ENCODE data around the gene CORT. TPM values are rescaled to one million over a fixed set of nuclear protein-coding genes. Genes with fewer than 3 reads are reported as not detected.
"Not testable (repeated sequence)": the region's sequence is repeated elsewhere in the genome, so short reads cannot be mapped to it uniquely, and the experiment has no call there.

CORT gene
- polyA plus RNA-seq, 1 donor from 2014 or later = 0.81 TPM

- no peak overlapping the region for H3K9ac ChIP-seq (ENCODE audit: low read length)
- no peaks in the 10 kb centered on the region for H3K27me3 ChIP-seq (ENCODE audit: insufficient read depth, low read depth, low read length)
- no peak overlapping the region for H3K4me3 ChIP-seq (ENCODE audit: low read length)
- no peaks in the 10 kb centered on the region for H3F3A ChIP-seq (ENCODE audit: insufficient read depth, low read length, poor library complexity, severe bottlenecking)
- H3K79me2 ChIP-seq (replicated peaks; ENCODE audit: insufficient read depth, low read length) = no peaks in the 10 kb centered on the region
- H3K9me2 ChIP-seq (ENCODE audit: insufficient read depth, low read length) = no peaks in the 10 kb centered on the region
- H3K9me3 ChIP-seq (ENCODE audit: low read length) = no peaks in the 10 kb centered on the region
- H3K36me3 ChIP-seq (ENCODE audit: insufficient read depth, low read length) = no peaks in the 10 kb centered on the region
- no peak overlapping the region for H3K27ac ChIP-seq (ENCODE audit: low read length)
- H3K4me2 ChIP-seq (ENCODE audit: low read length) = no peak overlapping the region
- TF ChIP-seq MXI1 (conservative IDR thresholded peaks at IDR 0.05; ENCODE audit: poor library complexity, severe bottlenecking) (no peak), POLR2AphosphoS5 (IDR thresholded peaks at IDR 0.05) (no peak), EP300 (conservative IDR thresholded peaks at IDR 0.05; ENCODE audit: poor library complexity, severe bottlenecking) (no peak), SMC3 (conservative IDR thresholded peaks at IDR 0.05; ENCODE audit: poor library complexity) (no peak), TAF1 (IDR thresholded peaks at IDR 0.05; ENCODE audit: low read depth) (no peak)
- H2AFZ ChIP-seq (ENCODE audit: low read depth, low read length) = no peak overlapping the region
- no peaks in the 10 kb centered on the region for H4K20me1 ChIP-seq (ENCODE audit: insufficient read depth)
Measured at GRCh38 chr1:10415211-10415930, 34.5 kb upstream of the CORT start.

DNA sequence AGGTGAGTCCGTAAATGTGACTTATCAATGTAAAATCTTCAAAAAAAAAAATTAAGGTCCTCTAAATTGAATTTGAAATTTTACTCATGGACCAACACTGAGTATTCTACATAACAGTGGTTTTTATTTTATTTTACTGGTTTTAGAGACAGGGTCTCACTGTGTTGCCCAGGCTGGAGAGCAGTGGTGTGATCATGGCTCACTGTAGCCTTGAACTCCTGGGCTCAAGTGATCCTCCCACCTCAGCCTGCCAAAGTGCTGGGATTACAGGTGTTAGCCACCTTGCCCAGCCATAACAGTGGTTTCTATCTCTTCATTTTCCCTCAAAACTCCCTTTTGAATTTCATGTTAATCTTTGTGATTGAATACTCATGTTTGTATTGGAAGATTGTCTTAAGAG lies 33.9 kb upstream of the CORT start:
- not testable (repeated sequence) for H3F3A ChIP-seq (ENCODE audit: insufficient read depth, low read length, poor library complexity, severe bottlenecking); H3K4me3 ChIP-seq (ENCODE audit: low read length); H3K4me2 ChIP-seq (ENCODE audit: low read length); H3K79me2 ChIP-seq (replicated peaks; ENCODE audit: insufficient read depth, low read length); H3K9ac ChIP-seq (ENCODE audit: low read length); H2AFZ ChIP-seq (ENCODE audit: low read depth, low read length); H3K9me3 ChIP-seq (ENCODE audit: low read length); H4K20me1 ChIP-seq (ENCODE audit: insufficient read depth); H3K27ac ChIP-seq (ENCODE audit: low read length); H3K27me3 ChIP-seq (ENCODE audit: insufficient read depth, low read depth, low read length); H3K36me3 ChIP-seq (ENCODE audit: insufficient read depth, low read length); H3K9me2 ChIP-seq (ENCODE audit: insufficient read depth, low read length)

DNA sequence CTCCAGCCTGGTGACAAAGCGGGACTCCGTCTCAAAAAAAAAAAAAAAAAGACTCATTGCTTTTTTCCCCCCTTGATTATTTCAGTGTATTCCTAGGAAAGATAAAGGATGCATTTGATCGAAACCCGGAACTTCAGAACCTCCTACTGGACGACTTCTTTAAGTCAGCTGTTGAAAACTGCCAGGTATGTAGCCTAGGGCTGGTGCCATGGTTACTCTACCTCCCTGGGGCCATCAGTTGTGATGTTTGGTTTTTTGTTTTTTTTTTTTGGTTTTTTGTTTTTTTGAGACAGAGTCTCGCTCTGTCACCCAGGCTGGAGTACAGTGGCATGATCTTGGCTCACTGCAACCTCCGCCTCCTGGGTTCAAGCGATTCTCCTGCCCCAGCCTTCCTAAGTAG lies 31.1 kb upstream of the CORT start:
- not testable (repeated sequence) for H3K9me3 ChIP-seq (ENCODE audit: low read length); H3K27me3 ChIP-seq (ENCODE audit: insufficient read depth, low read depth, low read length); H4K20me1 ChIP-seq (ENCODE audit: insufficient read depth); H3K79me2 ChIP-seq (replicated peaks; ENCODE audit: insufficient read depth, low read length); H3K4me3 ChIP-seq (ENCODE audit: low read length); H3K36me3 ChIP-seq (ENCODE audit: insufficient read depth, low read length); H3K27ac ChIP-seq (ENCODE audit: low read length); H3K9me2 ChIP-seq (ENCODE audit: insufficient read depth, low read length); H3K4me2 ChIP-seq (ENCODE audit: low read length); H3F3A ChIP-seq (ENCODE audit: insufficient read depth, low read length, poor library complexity, severe bottlenecking); H2AFZ ChIP-seq (ENCODE audit: low read depth, low read length); H3K9ac ChIP-seq (ENCODE audit: low read length)

- H3K9me2 ChIP-seq (ENCODE audit: insufficient read depth, low read length) = no peaks in the 10 kb centered on the region
- no peak overlapping the region for H3K9ac ChIP-seq (ENCODE audit: low read length)
- no peaks in the 10 kb centered on the region for H3K9me3 ChIP-seq (ENCODE audit: low read length)
- no peak overlapping the region for H3K4me2 ChIP-seq (ENCODE audit: low read length)
- H3F3A ChIP-seq (ENCODE audit: insufficient read depth, low read length, poor library complexity, severe bottlenecking) = no peaks in the 10 kb centered on the region
- no peak overlapping the region for H3K4me3 ChIP-seq (ENCODE audit: low read length)
- no peak overlapping the region for H2AFZ ChIP-seq (ENCODE audit: low read depth, low read length)
- TF ChIP-seq EZH2 (IDR thresholded peaks at IDR 0.05; ENCODE audit: borderline replicate concordance, insufficient read depth, low read length, poor library complexity, severe bottlenecking) = no peak
- TF ChIP-seq TAF1 (IDR thresholded peaks at IDR 0.05; ENCODE audit: low read depth) = no peak
- TF ChIP-seq REST (IDR thresholded peaks at IDR 0.05; ENCODE audit: borderline replicate concordance) = no peak
- no peak for TF ChIP-seq EP300 (conservative IDR thresholded peaks at IDR 0.05; ENCODE audit: poor library complexity, severe bottlenecking)
- TF ChIP-seq RAD21 (conservative IDR thresholded peaks at IDR 0.05) = no peak
- no peak for TF ChIP-seq POLR2AphosphoS5 (IDR thresholded peaks at IDR 0.05)
- no peak for TF ChIP-seq CTCF (IDR thresholded peaks at IDR 0.05; ENCODE audit: poor library complexity, severe bottlenecking)
- TF ChIP-seq MXI1 (conservative IDR thresholded peaks at IDR 0.05; ENCODE audit: poor library complexity, severe bottlenecking) = no peak
- TF ChIP-seq SMC3 (conservative IDR thresholded peaks at IDR 0.05; ENCODE audit: poor library complexity) = no peak
- no peaks in the 10 kb centered on the region for H3K36me3 ChIP-seq (ENCODE audit: insufficient read depth, low read length)
- H3K27ac ChIP-seq (ENCODE audit: low read length) = no peak overlapping the region
- no peaks in the 10 kb centered on the region for H4K20me1 ChIP-seq (ENCODE audit: insufficient read depth)
- H3K27me3 ChIP-seq (ENCODE audit: insufficient read depth, low read depth, low read length) = no peaks in the 10 kb centered on the region
- H3K79me2 ChIP-seq (replicated peaks; ENCODE audit: insufficient read depth, low read length) = no peaks in the 10 kb centered on the region
Measured at GRCh38 chr1:10419351-10419750, 30.5 kb upstream of the CORT start.

Data from neural cell (in vitro differentiated cells).